DND-41 (cell line): ENCODE data around the gene PRDM5.

ENCODE experiments used
- EZH2 ChIP-seq: IDR thresholded peaks from 3 replicates; pipeline ENCODE4 v1.6.1; 2012; ENCODE audit warnings: borderline replicate concordance, low read depth, mild to moderate bottlenecking, moderate library complexity, low read length, inconsistent platforms; ENCODE audit not compliant: severe bottlenecking
- TF ChIP-seq, protein P1 (sequence below): IDR thresholded peaks from 2 replicates; pipeline ENCODE4 v1.5.1; 2012; ENCODE audit warnings: borderline replicate concordance, low read length, moderate library complexity, mild to moderate bottlenecking; ENCODE audit not compliant: poor library complexity, severe bottlenecking; ENCODE audit errors: extremely low read depth

DNA sequence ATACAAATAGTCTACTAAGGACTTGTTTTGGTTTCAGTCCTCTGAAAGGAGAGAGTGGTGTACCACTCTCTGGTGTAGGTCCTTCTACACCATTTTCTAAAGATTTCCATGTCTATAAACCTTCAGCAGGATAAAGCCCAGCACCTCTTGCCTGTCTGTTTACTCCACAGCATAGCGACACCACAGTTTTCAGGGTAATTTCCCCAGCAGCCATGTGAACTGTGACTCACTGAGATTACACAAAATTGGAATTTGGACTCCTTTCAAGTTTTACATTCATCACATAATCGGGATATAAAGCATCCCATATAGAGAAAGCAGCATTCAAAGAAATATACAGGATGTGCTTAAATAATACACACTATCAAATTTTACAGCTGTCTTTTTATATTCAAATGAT lies 229.6 kb downstream of the PRDM5 start:
- TF ChIP-seq, protein P1, sequence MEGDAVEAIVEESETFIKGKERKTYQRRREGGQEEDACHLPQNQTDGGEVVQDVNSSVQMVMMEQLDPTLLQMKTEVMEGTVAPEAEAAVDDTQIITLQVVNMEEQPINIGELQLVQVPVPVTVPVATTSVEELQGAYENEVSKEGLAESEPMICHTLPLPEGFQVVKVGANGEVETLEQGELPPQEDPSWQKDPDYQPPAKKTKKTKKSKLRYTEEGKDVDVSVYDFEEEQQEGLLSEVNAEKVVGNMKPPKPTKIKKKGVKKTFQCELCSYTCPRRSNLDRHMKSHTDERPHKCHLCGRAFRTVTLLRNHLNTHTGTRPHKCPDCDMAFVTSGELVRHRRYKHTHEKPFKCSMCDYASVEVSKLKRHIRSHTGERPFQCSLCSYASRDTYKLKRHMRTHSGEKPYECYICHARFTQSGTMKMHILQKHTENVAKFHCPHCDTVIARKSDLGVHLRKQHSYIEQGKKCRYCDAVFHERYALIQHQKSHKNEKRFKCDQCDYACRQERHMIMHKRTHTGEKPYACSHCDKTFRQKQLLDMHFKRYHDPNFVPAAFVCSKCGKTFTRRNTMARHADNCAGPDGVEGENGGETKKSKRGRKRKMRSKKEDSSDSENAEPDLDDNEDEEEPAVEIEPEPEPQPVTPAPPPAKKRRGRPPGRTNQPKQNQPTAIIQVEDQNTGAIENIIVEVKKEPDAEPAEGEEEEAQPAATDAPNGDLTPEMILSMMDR = no peak
- no peak for TF ChIP-seq EZH2
